GM06990 (cell line): ENCODE results near the gene PFKL.

Source experiments
- DNase-seq: peaks from one replicate; pipeline ENCODE4 v3.0.0-alpha.2; 2011; ENCODE audit not compliant: insufficient read length; ENCODE audit errors: extremely low read depth
- H3K27me3 ChIP-seq: replicated peaks from 2 replicates; pipeline ENCODE4 v1.6.0; 2011; ENCODE audit warnings: low read length; ENCODE audit not compliant: control insufficient read depth, insufficient read depth
- H3K36me3 ChIP-seq: 2 replicates; pipeline ENCODE4 v1.5.1; 2011; ENCODE audit warnings: low read length; ENCODE audit not compliant: control insufficient read depth, insufficient read depth
- H3K4me3 ChIP-seq: replicated peaks from 2 replicates; pipeline ENCODE4 v1.5.1; 2011; ENCODE audit warnings: low read depth, mild to moderate bottlenecking, control low read depth, low read length
- TF ChIP-seq, protein P1 (sequence below): IDR thresholded peaks from 2 replicates; pipeline ENCODE4 v1.5.1; 2011; ENCODE audit warnings: low read length, control low read depth, mild to moderate bottlenecking, inconsistent platforms; ENCODE audit not compliant: insufficient read depth, poor library complexity, severe bottlenecking

PFKL gene

DNA sequence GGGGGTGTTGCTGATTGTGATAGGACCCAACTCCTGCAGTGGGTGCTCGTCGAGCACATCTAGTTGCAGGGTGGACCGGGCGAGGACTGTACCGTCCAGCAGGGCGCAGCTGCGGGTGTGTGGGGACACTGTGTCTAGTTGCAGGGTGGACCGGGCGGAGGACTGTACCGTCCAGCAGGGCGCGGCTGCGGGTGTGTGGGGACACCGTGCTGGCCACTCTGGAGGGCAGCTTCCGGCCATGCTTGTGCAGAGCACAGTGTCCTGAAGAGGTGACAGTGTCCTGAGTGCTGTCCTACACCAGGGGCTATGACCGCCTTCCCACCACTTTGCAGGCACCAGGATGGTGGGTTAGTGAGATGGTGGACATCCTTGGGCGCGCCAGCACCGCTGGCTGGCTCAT is 49.0 kb downstream of the PFKL start:
- H3K27me3 ChIP-seq: no peaks in the 10 kb centered on the region
- no peak for DNase-seq
- TF ChIP-seq, protein P1, sequence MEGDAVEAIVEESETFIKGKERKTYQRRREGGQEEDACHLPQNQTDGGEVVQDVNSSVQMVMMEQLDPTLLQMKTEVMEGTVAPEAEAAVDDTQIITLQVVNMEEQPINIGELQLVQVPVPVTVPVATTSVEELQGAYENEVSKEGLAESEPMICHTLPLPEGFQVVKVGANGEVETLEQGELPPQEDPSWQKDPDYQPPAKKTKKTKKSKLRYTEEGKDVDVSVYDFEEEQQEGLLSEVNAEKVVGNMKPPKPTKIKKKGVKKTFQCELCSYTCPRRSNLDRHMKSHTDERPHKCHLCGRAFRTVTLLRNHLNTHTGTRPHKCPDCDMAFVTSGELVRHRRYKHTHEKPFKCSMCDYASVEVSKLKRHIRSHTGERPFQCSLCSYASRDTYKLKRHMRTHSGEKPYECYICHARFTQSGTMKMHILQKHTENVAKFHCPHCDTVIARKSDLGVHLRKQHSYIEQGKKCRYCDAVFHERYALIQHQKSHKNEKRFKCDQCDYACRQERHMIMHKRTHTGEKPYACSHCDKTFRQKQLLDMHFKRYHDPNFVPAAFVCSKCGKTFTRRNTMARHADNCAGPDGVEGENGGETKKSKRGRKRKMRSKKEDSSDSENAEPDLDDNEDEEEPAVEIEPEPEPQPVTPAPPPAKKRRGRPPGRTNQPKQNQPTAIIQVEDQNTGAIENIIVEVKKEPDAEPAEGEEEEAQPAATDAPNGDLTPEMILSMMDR: no peak
- no peaks in the 10 kb centered on the region for H3K36me3 ChIP-seq
- H3K4me3 ChIP-seq: no peak overlapping the region

DNA sequence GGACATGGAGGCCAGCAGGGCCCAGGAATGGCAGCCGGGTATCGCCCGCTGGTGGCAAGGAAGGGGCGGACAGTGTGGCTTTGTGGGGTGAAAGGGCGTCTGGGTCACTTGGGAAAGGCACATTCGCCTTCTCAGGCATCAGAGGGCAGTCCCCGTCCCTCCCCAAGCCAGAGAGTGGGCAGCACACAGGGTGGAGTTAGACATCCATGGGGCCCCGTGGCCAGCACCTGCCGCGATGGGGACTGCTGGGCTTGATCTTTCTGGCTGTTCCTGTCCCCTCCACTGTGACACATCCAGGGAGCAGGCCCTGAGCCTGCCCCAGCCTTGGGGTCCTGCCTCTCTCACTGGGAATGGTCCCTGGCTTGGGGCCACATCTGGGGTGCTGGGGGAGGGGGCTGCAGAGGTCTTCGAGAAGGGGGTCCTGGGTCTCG is 49.6 kb downstream of the PFKL start:
- no peak overlapping the region for H3K4me3 ChIP-seq
- no peaks in the 10 kb centered on the region for H3K27me3 ChIP-seq
- TF ChIP-seq, protein P1: no peak
- no peak for DNase-seq
- no peaks in the 10 kb centered on the region for H3K36me3 ChIP-seq

DNA sequence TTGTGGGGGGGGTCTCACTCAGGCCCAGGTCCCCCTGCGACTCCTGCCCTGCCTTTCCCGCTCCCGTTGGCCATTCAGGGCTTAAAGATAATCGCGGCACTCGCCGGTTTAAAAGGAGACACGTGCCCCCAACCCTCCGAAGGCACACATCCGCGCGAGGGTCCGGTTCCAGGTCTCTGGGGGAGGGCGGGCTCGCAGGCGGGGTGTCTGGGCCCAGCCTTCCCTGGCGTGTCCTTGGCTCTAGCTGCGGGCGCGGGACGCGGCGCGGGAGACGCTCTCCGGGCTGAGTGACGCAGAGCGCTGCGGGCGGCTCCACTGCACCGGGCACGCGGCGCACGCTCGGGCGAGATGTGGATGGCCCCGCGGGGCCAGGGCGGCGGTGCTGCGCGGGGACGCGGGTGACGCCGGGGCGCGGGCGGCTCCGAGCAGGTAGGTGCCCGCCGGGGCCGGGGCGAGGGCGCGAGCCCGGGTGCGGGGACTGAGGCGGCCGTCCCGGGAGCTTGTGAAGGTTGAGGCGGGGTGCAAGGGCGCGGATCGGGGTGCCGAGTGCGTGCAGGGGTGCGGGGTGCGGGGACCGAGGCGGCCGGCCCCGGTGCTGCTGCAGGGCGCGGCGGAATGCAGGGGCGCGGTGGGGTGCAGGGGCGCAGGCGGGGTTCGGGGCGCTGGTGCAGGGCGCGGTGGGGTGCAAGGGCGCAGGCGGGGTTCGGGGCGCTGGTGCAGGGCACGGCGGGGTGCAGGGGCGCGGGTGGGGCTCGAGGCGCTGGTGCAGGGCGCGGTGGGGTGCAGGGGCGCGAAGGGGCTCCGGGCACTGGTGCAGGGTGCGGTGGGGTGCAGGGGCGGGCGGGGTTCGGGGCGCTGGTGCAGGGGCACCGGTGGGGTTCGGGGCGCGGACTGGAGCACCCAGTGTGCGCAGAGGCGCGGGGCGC is 50.3 kb downstream of the PFKL start:
- TF ChIP-seq, protein P1: no peak
- Histone ChIP-seq H3K27me3 (no peaks in the 10 kb centered on the region), H3K4me3 (no peak overlapping the region), H3K36me3 (no peaks in the 10 kb centered on the region)
- no peak for DNase-seq

DNA sequence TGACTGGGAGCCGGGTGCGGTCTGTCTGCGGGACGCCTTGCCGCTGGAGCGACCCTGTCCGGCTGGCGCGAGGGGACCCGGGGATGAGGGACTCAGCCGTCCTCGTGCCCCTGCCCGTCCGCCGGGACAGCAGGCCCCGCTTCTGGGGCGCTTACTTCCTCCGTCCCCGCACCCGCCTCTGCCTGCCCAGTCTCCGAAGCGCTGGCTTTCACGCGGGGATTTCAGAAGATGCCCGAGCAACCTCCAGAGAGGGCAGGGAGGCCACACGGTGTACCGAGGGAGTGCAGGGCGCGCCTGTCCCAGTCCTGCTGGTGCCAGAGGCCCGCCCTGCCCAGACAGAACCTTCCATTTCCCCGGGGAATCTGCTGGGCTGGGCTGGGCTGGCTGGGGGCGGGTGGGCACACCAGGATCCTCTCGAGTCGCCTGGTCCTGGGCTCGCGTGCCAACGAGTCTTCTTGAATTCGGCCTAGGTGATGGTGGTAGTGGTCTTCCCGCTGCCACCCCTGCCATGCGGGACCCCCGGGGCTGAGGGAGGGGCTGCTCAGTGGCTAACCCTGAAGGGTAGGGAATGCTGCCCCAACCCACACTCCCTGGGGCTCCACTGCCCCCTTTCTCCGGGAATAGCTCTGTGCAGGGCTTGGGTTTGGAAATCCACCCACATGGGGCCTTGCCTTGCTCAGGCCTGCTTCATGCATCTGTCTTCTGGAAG is 51.1 kb downstream of the PFKL start:
- H3K36me3 ChIP-seq: no peaks in the 10 kb centered on the region
- H3K27me3 ChIP-seq: no peaks in the 10 kb centered on the region
- TF ChIP-seq, protein P1: no peak

DNA sequence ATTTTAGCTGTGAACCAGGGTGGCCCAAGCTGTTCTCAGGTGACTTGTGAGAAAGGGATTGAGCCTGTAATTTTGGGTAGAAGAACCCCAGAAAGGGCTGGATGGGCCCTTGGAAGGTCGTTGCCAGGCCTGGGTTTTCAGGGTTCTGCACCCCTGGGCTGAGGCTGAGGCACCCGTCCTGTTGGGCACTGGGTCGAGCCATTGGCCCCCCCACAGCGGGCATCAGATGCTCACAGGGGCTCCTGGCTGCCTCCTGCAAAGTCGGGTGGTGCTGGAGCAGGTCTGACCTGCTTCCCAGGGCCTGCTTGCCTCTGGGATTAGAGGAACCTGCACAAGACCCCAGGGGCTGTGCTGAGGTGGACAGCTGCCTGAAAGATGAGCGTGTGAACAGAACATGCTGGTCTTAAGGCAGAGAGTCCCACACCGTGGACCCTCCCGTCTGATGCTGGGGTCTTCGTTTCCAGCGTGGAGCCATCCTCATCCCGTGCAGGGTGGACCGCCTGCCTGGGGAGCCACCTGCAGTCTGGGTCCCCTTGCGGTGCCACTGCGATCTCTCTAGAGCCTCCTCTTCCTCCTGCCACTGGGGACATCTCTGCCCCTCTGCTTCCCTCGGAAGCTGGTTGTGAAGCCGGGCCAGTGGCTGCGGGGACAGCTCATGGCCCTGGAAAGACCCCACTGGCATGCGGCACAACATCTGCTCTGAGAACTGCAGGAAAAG is 51.8 kb downstream of the PFKL start:
- TF ChIP-seq, protein P1: no peak
- no peak overlapping the region for H3K4me3 ChIP-seq
- H3K27me3 ChIP-seq: no peaks in the 10 kb centered on the region
- H3K36me3 ChIP-seq: no peaks in the 10 kb centered on the region
- DNase-seq: no peak

More for the DNA sequence above, 51.1 kb downstream of the PFKL start:
- no peak overlapping the region for H3K4me3 ChIP-seq
- DNase-seq: no peak
